ENCODE results near the gene SMAD6.

The SMAD6 gene

DNA sequence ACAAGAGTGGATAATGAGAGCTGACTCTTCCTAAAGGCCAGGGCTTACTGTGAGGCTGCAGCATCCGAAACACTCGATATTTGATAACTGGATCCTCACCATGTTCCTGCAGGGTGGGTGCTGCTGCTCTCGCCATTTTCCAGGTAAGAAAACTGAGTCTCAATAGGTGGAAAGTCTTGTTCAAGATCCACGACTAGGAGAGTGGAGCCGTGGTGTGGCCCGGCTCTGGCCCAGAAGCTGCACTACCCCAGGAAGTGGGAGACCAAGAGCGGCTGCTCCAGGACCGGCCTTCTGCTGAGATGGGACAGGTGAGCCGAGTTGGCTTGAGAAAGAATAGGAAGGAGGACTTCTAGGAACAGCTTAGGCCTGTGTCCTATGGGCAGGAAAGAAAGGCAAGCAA is 121.6 kb downstream of the SMAD6 start:
- no peaks in the 10 kb centered on the region for H3K4me1 ChIP-seq (ENCODE audit: low read depth, poor library complexity, severe bottlenecking)
- no peak overlapping the region for H3K27ac ChIP-seq
- no peaks in the 10 kb centered on the region for H3K79me2 ChIP-seq (ENCODE audit: insufficient read depth, low read depth)
- H2AFZ ChIP-seq (ENCODE audit: low read depth): no peak overlapping the region
- no peak overlapping the region for H3K9ac ChIP-seq
- no peak overlapping the region for H3K4me3 ChIP-seq (IDR thresholded peaks at IDR 0.05; ENCODE audit: insufficient read depth, low read depth, low read length)
- H3K27me3 ChIP-seq (ENCODE audit: insufficient read depth, low read depth): no peaks in the 10 kb centered on the region
- H3K36me3 ChIP-seq (ENCODE audit: insufficient read depth): no peaks in the 10 kb centered on the region
- H3K4me2 ChIP-seq: no peak overlapping the region
- H4K20me1 ChIP-seq (ENCODE audit: insufficient read depth): no peaks in the 10 kb centered on the region
- TF ChIP-seq, protein P1, sequence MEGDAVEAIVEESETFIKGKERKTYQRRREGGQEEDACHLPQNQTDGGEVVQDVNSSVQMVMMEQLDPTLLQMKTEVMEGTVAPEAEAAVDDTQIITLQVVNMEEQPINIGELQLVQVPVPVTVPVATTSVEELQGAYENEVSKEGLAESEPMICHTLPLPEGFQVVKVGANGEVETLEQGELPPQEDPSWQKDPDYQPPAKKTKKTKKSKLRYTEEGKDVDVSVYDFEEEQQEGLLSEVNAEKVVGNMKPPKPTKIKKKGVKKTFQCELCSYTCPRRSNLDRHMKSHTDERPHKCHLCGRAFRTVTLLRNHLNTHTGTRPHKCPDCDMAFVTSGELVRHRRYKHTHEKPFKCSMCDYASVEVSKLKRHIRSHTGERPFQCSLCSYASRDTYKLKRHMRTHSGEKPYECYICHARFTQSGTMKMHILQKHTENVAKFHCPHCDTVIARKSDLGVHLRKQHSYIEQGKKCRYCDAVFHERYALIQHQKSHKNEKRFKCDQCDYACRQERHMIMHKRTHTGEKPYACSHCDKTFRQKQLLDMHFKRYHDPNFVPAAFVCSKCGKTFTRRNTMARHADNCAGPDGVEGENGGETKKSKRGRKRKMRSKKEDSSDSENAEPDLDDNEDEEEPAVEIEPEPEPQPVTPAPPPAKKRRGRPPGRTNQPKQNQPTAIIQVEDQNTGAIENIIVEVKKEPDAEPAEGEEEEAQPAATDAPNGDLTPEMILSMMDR (conservative IDR thresholded peaks at IDR 0.05; ENCODE audit: low read depth, low read length): no peak

DNA sequence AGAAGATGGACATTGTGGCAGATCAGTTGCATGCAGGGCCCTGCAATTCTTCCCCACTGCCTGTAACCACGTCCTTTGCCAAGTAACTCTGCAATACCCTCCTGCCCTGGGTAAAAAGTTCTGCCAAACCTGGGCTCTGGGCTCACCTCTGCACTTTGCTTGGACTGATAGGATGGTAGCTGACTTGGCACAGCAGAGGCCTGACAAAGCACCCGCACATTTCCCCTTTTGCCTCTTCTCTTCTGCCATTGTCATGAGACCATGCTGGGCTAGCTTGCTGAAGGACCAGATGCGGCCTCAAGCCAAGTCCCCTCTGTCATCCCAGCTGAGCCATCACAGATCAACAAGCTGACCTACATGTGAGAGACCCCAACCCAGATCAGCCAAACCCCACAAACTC is 122.4 kb downstream of the SMAD6 start:
- no peaks in the 10 kb centered on the region for H4K20me1 ChIP-seq (ENCODE audit: insufficient read depth)
- no peak overlapping the region for H3K27ac ChIP-seq
- H3K79me2 ChIP-seq (ENCODE audit: insufficient read depth, low read depth): no peaks in the 10 kb centered on the region
- H3K4me1 ChIP-seq (ENCODE audit: low read depth, poor library complexity, severe bottlenecking): no peaks in the 10 kb centered on the region
- TF ChIP-seq, protein P1 (conservative IDR thresholded peaks at IDR 0.05; ENCODE audit: low read depth, low read length): no peak
- H3K4me2 ChIP-seq: no peak overlapping the region
- H3K27me3 ChIP-seq (ENCODE audit: insufficient read depth, low read depth): no peaks in the 10 kb centered on the region
- no peak overlapping the region for H2AFZ ChIP-seq (ENCODE audit: low read depth)
- no peak overlapping the region for H3K4me3 ChIP-seq (IDR thresholded peaks at IDR 0.05; ENCODE audit: insufficient read depth, low read depth, low read length)
- no peaks in the 10 kb centered on the region for H3K36me3 ChIP-seq (ENCODE audit: insufficient read depth)
- H3K9ac ChIP-seq: no peak overlapping the region

DNA sequence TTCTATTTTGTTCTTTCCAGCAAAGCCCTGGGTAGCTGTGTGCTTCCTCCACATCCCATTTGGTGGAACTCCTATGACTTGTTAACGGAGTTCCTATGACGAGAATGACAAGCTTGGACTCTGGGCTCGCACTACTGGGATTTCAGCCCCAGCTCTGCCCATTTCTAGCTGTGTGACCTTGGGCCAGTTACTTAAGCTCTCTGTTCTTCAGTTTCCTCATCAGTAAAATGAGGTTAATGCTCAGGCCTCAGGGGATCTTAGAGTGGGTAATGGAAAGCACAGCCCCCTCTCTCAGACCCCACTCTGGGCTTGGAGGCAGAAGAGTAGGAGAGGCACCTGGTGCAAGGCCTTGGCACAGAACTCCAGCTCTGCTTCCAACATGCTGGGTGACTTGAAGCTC is 123.1 kb downstream of the SMAD6 start:
- TF ChIP-seq, protein P1 (conservative IDR thresholded peaks at IDR 0.05; ENCODE audit: low read depth, low read length): no peak
- Histone ChIP-seq H3K27ac (no peak overlapping the region), H2AFZ (ENCODE audit: low read depth) (no peak overlapping the region), H3K36me3 (ENCODE audit: insufficient read depth) (no peaks in the 10 kb centered on the region), H3K79me2 (ENCODE audit: insufficient read depth, low read depth) (no peaks in the 10 kb centered on the region), H4K20me1 (ENCODE audit: insufficient read depth) (no peaks in the 10 kb centered on the region), H3K4me3 (IDR thresholded peaks at IDR 0.05; ENCODE audit: insufficient read depth, low read depth, low read length) (no peak overlapping the region), H3K4me2 (no peak overlapping the region), H3K9ac (no peak overlapping the region), H3K27me3 (ENCODE audit: insufficient read depth, low read depth) (no peaks in the 10 kb centered on the region), H3K4me1 (ENCODE audit: low read depth, poor library complexity, severe bottlenecking) (no peaks in the 10 kb centered on the region)

GRCh38 chr15:66825731-66826130 is 123.7 kb downstream of the SMAD6 start:
- H3K9ac ChIP-seq: no peak overlapping the region
- no peaks in the 10 kb centered on the region for H3K4me1 ChIP-seq (ENCODE audit: low read depth, poor library complexity, severe bottlenecking)
- H3K4me3 ChIP-seq (IDR thresholded peaks at IDR 0.05; ENCODE audit: insufficient read depth, low read depth, low read length): no peak overlapping the region
- no peak overlapping the region for H3K4me2 ChIP-seq
- H3K79me2 ChIP-seq (ENCODE audit: insufficient read depth, low read depth): no peaks in the 10 kb centered on the region
- H3K27ac ChIP-seq: no peak overlapping the region
- no peaks in the 10 kb centered on the region for H3K27me3 ChIP-seq (ENCODE audit: insufficient read depth, low read depth)
- no peaks in the 10 kb centered on the region for H3K36me3 ChIP-seq (ENCODE audit: insufficient read depth)
- no peaks in the 10 kb centered on the region for H4K20me1 ChIP-seq (ENCODE audit: insufficient read depth)
- TF ChIP-seq, protein P1 (conservative IDR thresholded peaks at IDR 0.05; ENCODE audit: low read depth, low read length): no peak
- no peak overlapping the region for H2AFZ ChIP-seq (ENCODE audit: low read depth)

Measured in KMS-11 (cell line).